SK-N-SH (cell line): ENCODE measurements around the gene ADAM29. TPM values are rescaled to one million over a fixed set of nuclear protein-coding genes. Genes with fewer than 3 reads are reported as not detected.

Source experiments
- CTCF ChIA-PET: fragments of 300-600, 350-600 bp; formaldehyde crosslinking; extraction: SDS; loops from one replicate; lab custom pipeline; 2021; lab: Yijun Ruan, JAX
- POLR2A ChIA-PET: fragments of 350-600 bp; sonication (Branson Sonifier 250); formaldehyde crosslinking; extraction: SDS; loops from one replicate; lab custom pipeline; 2020; ENCODE audit warnings: antibody characterized with exemption, inconsistent platforms; lab: Yijun Ruan, JAX
- DNase-seq: peaks from one replicate; pipeline ENCODE4 v3.0.0; 2012
- H2AFZ ChIP-seq: fragments of 200-600 bp; sonication (generic); 2 replicates; pipeline ENCODE4 v1.8.1; 2016; ENCODE audit warnings: antibody characterized with exemption, mild to moderate bottlenecking, low read depth
- H3F3A ChIP-seq: fragments of 200-600 bp; sonication (generic); replicated peaks from 2 replicates; pipeline ENCODE3; 2016; ENCODE audit warnings: antibody characterized with exemption, mild to moderate bottlenecking; ENCODE audit not compliant: insufficient read depth
- H3K27ac ChIP-seq, 2 experiments: fragments of 200-500 bp in 1 of 2; fragments of 200-600 bp in 1 of 2; sonication (Bioruptor generic) in 1 of 2; sonication (generic), shearing (Covaris generic) in 1 of 2; 2 replicates each; pipeline versions ENCODE4 v1.5.1 to v1.6.1; 2014 to 2016; ENCODE audit warnings: low read depth in 2 of 2, inconsistent platforms in 1 of 2, low read length in 1 of 2, mild to moderate bottlenecking in 1 of 2, mixed read lengths in 1 of 2
- H3K27me3 ChIP-seq: fragments of 200-600 bp; sonication (generic), shearing (Covaris generic); 2 replicates; pipeline ENCODE4 v1.6.1; 2016; ENCODE audit warnings: mixed run types; ENCODE audit not compliant: insufficient read depth
- H3K36me3 ChIP-seq, 2 experiments: fragments of 200-500 bp in 1 of 2; fragments of 200-600 bp in 1 of 2; sonication (Bioruptor generic) in 1 of 2; sonication (generic) in 1 of 2; replicated peaks in 1 of 2; 2 replicates each; pipeline versions ENCODE3 to v1.5.1; 2014 to 2016; ENCODE audit warnings: low read length in 1 of 2, mild to moderate bottlenecking in 1 of 2; ENCODE audit not compliant: insufficient read depth in 2 of 2, control insufficient read depth in 1 of 2
- H3K4me1 ChIP-seq, 2 experiments: fragments of 200-500 bp in 1 of 2; fragments of 200-600 bp in 1 of 2; sonication (Bioruptor generic) in 1 of 2; sonication (generic), shearing (Covaris generic) in 1 of 2; 2 replicates each; pipeline versions ENCODE4 v1.5.1 to v1.6.1; 2014 to 2016; ENCODE audit warnings: low read depth in 1 of 2, low read length in 1 of 2, mixed run types in 1 of 2; ENCODE audit not compliant: insufficient read depth in 2 of 2, control insufficient read depth in 1 of 2
- H3K4me2 ChIP-seq: fragments of 200-600 bp; sonication (generic), shearing (Covaris generic); 2 replicates; pipeline ENCODE4 v1.6.1; 2017; ENCODE audit warnings: mixed run types
- H3K4me3 ChIP-seq, 2 experiments: fragments of 200-500 bp in 1 of 2; fragments of 200-600 bp in 1 of 2; sonication (Bioruptor generic) in 1 of 2; sonication (generic), shearing (Covaris generic) in 1 of 2; 2 replicates each; pipeline versions ENCODE4 v1.5.1 to v1.8.1; 2014 to 2016; ENCODE audit warnings: low read depth in 2 of 2, inconsistent platforms in 1 of 2, low read length in 1 of 2, mild to moderate bottlenecking in 1 of 2, mixed read lengths in 1 of 2, moderate library complexity in 1 of 2
- H3K79me2 ChIP-seq: fragments of 200-600 bp; sonication (generic); 2 replicates; pipeline ENCODE4 v1.8.1; 2017; ENCODE audit warnings: mild to moderate bottlenecking; ENCODE audit not compliant: insufficient read depth
- H3K9ac ChIP-seq: fragments of 200-600 bp; sonication (generic); 2 replicates; pipeline ENCODE4 v1.6.1; 2017; ENCODE audit warnings: mixed run types
- H3K9me2 ChIP-seq: fragments of 200-600 bp; sonication (generic); 2 replicates; pipeline ENCODE4 v1.6.1; 2017; ENCODE audit warnings: mixed run types
- H3K9me3 ChIP-seq: fragments of 200-600 bp; sonication (generic); 2 replicates; pipeline ENCODE4 v1.6.1; 2017; ENCODE audit warnings: mixed run types, mild to moderate bottlenecking, moderate library complexity
- H4K20me1 ChIP-seq: fragments of 200-600 bp; sonication (generic); 2 replicates; pipeline ENCODE4 v1.6.1; 2017; ENCODE audit warnings: mild to moderate bottlenecking, mixed run types; ENCODE audit not compliant: insufficient read depth
- EZH2phosphoT487 ChIP-seq: fragments of 200-600 bp; sonication (generic); IDR thresholded peaks from 2 replicates; pipeline ENCODE4 v1.6.1; 2017; ENCODE audit warnings: low read depth, mixed run types, mild to moderate bottlenecking, antibody characterized with exemption, moderate library complexity, borderline replicate concordance
- GABPA ChIP-seq: IDR thresholded peaks from 2 replicates; pipeline ENCODE4 v1.4.0; 2012; ENCODE audit warnings: low read depth, mild to moderate bottlenecking
- MAX ChIP-seq: IDR thresholded peaks from 2 replicates; pipeline ENCODE4 v1.4.0; 2012; ENCODE audit warnings: low read depth
- RCOR1 ChIP-seq: fragments of 150-350 bp; IDR thresholded peaks from 2 replicates; pipeline ENCODE4 v1.6.1; 2017; ENCODE audit warnings: antibody characterized with exemption, low read length
- RXRA ChIP-seq: IDR thresholded peaks from 2 replicates; pipeline ENCODE4 v1.4.0; 2012; ENCODE audit warnings: low read depth, mild to moderate bottlenecking, borderline replicate concordance
- WGBS: methylation state at CpG from one replicate; pipeline ENCODE4 v1.1.6; 2017; ENCODE audit warnings: low lambda C conversion rate; 5-methylcytosine and 5-hydroxymethylcytosine counted together
- polyA plus RNA-seq, 3 experiments: library from polyadenylated mRNA; depleted of rRNA; stranded (reverse); fragments of >200 nt; gene quantifications; 2 replicates each; pipeline ENCODE4 v1.2.3, GENCODE V29; 2012

Gene ADAM29
- polyA plus RNA-seq, 1 of the 3 experiments (the other 2 are of a cell fraction) = not detected

- H3K27ac ChIP-seq = no peak overlapping the region
- H3K36me3 ChIP-seq = no peaks in the 10 kb centered on the region
- H3K4me2 ChIP-seq = no peak overlapping the region
- no peak overlapping the region for H3K4me3 ChIP-seq
- H3K79me2 ChIP-seq = no peaks in the 10 kb centered on the region
- no peak overlapping the region for H3K9ac ChIP-seq
- H4K20me1 ChIP-seq = no peaks in the 10 kb centered on the region
- TF ChIP-seq MAX (no peak), RXRA (no peak), GABPA (no peak)
- ChIA-PET CTCF (interaction anchor here (1.6 kb wide), 1 partner anchor 657 kb away, joined by 5 read pairs; no protein-coding TSS in a partner anchor), POLR2A (no interaction called here)
- no peak overlapping the region for H2AFZ ChIP-seq
- H3K27me3 ChIP-seq = no peaks in the 10 kb centered on the region
- no peaks in the 10 kb centered on the region for H3K9me2 ChIP-seq
- H3K9me3 ChIP-seq = no peaks in the 10 kb centered on the region
- no peaks in the 10 kb centered on the region for H3F3A ChIP-seq
- H3K4me1 ChIP-seq = no peaks in the 10 kb centered on the region
- DNase-seq = no peak
- WGBS = 33% methylated on average over 7 of the region's 7 CpGs
Observed at GRCh38 chr4:174880001-174880400, 38.2 kb upstream of the ADAM29 start.

- Histone ChIP-seq H3K79me2 (no peaks in the 10 kb centered on the region), H3F3A (no peaks in the 10 kb centered on the region), H3K4me2 (no peak overlapping the region), H3K9me2 (no peaks in the 10 kb centered on the region), H3K4me3 (no peak overlapping the region), H3K4me1 (no peaks in the 10 kb centered on the region), H3K27me3 (no peaks in the 10 kb centered on the region), H2AFZ (no peak overlapping the region), H3K9me3 (no peaks in the 10 kb centered on the region), H3K27ac (no peak overlapping the region), H3K36me3 (no peaks in the 10 kb centered on the region), H3K9ac (no peak overlapping the region), H4K20me1 (no peaks in the 10 kb centered on the region)
- ChIA-PET CTCF (interaction anchor here (1.2 kb wide), 1 partner anchor 9 kb away, joined by 5 read pairs; no protein-coding TSS in a partner anchor), POLR2A (no interaction called here)
- DNase-seq = no peak
- WGBS = 21% methylated on average over 6 of the region's 6 CpGs
- TF ChIP-seq EZH2phosphoT487 = no peak
Observed at GRCh38 chr4:174882317-174882992, 35.7 kb upstream of the ADAM29 start.

GRCh38 chr4:174907508-174907907 lies 10.7 kb upstream of the ADAM29 start:
- Histone ChIP-seq H3K27me3 (no peaks in the 10 kb centered on the region), H3K4me2 (no peak overlapping the region), H3K36me3 (no peaks in the 10 kb centered on the region), H4K20me1 (no peaks in the 10 kb centered on the region), H2AFZ (no peak overlapping the region), H3K4me1 (no peaks in the 10 kb centered on the region), H3K79me2 (no peaks in the 10 kb centered on the region), H3K27ac (no peak overlapping the region), H3K4me3 (no peak overlapping the region), H3K9me3 (no peaks in the 10 kb centered on the region; the same call in 1 of the 2 replicates), H3F3A (no peaks in the 10 kb centered on the region), H3K9me2 (0 out of 2 replicates have a peak, but pooled peaks cover 3% of the 10 kb centered on the region), H3K9ac (no peak overlapping the region)
- ChIA-PET CTCF (interaction anchor here (1.4 kb wide), 1 partner anchor 37 kb away, joined by 3 read pairs; no protein-coding TSS in a partner anchor), POLR2A (no interaction called here)
- DNase-seq = no peak
- TF ChIP-seq RCOR1 = no peak
